IPS-15b (cell line): ENCODE measurements around the gene MGAT5B.

ENCODE experiments used
- H3K27me3 ChIP-seq: one replicate; pipeline ENCODE4 v1.6.1; 2013; ENCODE audit warnings: low read length; ENCODE audit not compliant: control insufficient read depth, insufficient read depth
- H3K36me3 ChIP-seq: one replicate; pipeline ENCODE4 v1.6.1; 2013; ENCODE audit warnings: low read length; ENCODE audit not compliant: control insufficient read depth, insufficient read depth
- H3K4me1 ChIP-seq: one replicate; pipeline ENCODE4 v1.6.1; 2013; ENCODE audit warnings: mild to moderate bottlenecking, low read length; ENCODE audit not compliant: control insufficient read depth, insufficient read depth
- H3K4me3 ChIP-seq: one replicate; pipeline ENCODE4 v1.5.1; 2013; ENCODE audit warnings: low read depth, low read length
- H3K9ac ChIP-seq: one replicate; pipeline ENCODE4 v1.6.1; 2013; ENCODE audit warnings: low read depth, mild to moderate bottlenecking, low read length
- H3K9me3 ChIP-seq: one replicate; pipeline ENCODE4 v1.6.1; 2013; ENCODE audit warnings: mild to moderate bottlenecking, low read length; ENCODE audit not compliant: control insufficient read depth, insufficient read depth

MGAT5B gene

GRCh38 chr17:76899414-76899813, 31.2 kb downstream of the MGAT5B start:
- Histone ChIP-seq H3K9ac (no peak overlapping the region), H3K9me3 (peaks cover 3% of the 10 kb centered on the region), H3K36me3 (peaks cover 2% of the 10 kb centered on the region), H3K4me1 (no peaks in the 10 kb centered on the region), H3K4me3 (no peak overlapping the region), H3K27me3 (no peaks in the 10 kb centered on the region)

DNA sequence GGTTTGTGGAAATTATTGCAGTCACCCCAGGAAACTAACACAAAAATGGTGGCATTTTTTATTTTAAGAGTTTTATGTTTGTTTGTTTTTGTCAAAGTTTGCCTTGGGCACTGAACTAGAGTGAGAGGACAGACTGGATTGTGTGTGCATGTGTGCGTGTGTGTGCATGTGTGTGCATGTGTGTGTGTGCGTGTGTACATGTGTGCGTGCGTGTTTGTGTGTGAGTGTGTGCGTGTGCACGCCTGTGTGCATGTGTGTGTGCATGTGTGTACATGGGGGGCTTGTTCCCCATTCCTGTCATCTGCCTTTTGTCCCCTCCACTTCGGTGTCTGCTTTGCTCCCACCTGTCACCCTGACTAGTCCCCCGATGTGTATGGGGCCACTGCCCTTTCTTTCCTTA, 32.5 kb downstream of the MGAT5B start:
- peaks cover 5% of the 10 kb centered on the region for H3K36me3 ChIP-seq
- no peaks in the 10 kb centered on the region for H3K27me3 ChIP-seq
- no peaks in the 10 kb centered on the region for H3K9me3 ChIP-seq
- H3K9ac ChIP-seq: no peak overlapping the region
- H3K4me3 ChIP-seq: no peak overlapping the region
- H3K4me1 ChIP-seq: no peaks in the 10 kb centered on the region

DNA sequence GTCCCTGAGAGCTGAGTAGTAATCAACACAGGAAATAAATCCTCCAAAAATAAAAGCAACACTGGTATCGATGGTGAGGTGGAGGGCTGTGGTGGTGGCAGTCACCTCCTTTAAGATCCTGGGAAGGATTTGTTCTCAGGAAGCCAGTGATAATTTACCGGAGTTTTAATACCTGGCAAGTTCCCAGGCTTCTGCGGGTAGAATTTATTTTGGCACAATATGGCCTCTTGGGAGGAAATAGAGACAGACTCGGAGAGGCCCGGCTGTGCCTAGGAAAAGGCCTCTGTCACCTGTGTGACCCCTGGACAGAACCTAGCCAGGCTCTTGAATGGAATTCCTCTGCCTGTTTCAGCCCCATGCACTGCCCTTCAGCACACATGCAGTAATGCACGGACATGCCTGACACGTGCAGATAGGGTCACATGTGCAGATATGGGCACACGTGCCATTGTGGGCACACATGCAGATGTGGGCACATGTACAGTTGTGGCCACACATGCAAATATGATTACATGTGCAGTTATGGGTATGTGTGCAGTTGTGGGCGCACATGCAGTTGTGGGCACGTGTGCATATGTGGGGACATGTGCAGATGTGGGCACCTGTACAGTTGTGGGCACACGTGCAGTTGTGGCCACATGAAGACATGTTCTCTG, 33.5 kb downstream of the MGAT5B start:
- Histone ChIP-seq H3K4me3 (no peak overlapping the region), H3K4me1 (no peaks in the 10 kb centered on the region), H3K27me3 (no peaks in the 10 kb centered on the region), H3K9me3 (no peaks in the 10 kb centered on the region), H3K9ac (no peak overlapping the region), H3K36me3 (peaks cover 5% of the 10 kb centered on the region)

- Histone ChIP-seq H3K36me3 (peaks cover 5% of the 10 kb centered on the region), H3K9me3 (no peaks in the 10 kb centered on the region), H3K4me3 (no peak overlapping the region), H3K9ac (no peak overlapping the region), H3K27me3 (no peaks in the 10 kb centered on the region), H3K4me1 (no peaks in the 10 kb centered on the region)
These were observed 34.3 kb downstream of the MGAT5B start for GRCh38 chr17:76902476-76902875.

- H3K4me1 ChIP-seq: no peaks in the 10 kb centered on the region
- no peak overlapping the region for H3K9ac ChIP-seq
- no peak overlapping the region for H3K4me3 ChIP-seq
- H3K9me3 ChIP-seq: no peaks in the 10 kb centered on the region
- no peaks in the 10 kb centered on the region for H3K27me3 ChIP-seq
- H3K36me3 ChIP-seq: peaks cover 5% of the 10 kb centered on the region
These were observed 35.4 kb downstream of the MGAT5B start for GRCh38 chr17:76903631-76904030.

GRCh38 chr17:76904116-76904515, 35.9 kb downstream of the MGAT5B start:
- H3K9me3 ChIP-seq: no peaks in the 10 kb centered on the region
- H3K9ac ChIP-seq: no peak overlapping the region
- no peaks in the 10 kb centered on the region for H3K4me1 ChIP-seq
- no peak overlapping the region for H3K4me3 ChIP-seq
- H3K36me3 ChIP-seq: peaks cover 5% of the 10 kb centered on the region
- no peaks in the 10 kb centered on the region for H3K27me3 ChIP-seq

- Histone ChIP-seq H3K27me3 (no peaks in the 10 kb centered on the region), H3K4me1 (peaks cover 5% of the 10 kb centered on the region), H3K9me3 (no peaks in the 10 kb centered on the region), H3K9ac (no peak overlapping the region), H3K36me3 (peaks cover 5% of the 10 kb centered on the region), H3K4me3 (no peak overlapping the region)
These were observed 36.8 kb downstream of the MGAT5B start for GRCh38 chr17:76905036-76905435.

DNA sequence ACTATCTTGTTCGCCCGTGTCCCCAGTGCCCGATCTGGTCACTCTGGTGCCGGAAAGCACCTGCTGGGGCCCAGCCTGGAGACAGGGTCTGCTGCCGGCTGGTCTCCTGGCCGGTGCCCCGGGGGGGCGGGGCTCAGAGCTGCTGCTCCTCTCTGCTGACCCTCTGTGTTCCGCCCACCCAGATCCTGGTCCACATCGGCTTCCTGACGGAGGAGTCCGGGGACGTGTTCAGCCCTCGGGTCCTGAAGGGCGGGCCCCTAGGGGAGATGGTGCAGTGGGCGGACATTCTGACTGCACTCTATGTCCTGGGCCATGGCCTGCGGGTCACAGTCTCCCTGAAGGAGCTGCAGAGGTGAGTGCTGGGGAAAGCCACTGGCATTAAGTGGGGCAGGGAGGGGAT, 37.6 kb downstream of the MGAT5B start:
- no peak overlapping the region for H3K9ac ChIP-seq
- H3K27me3 ChIP-seq: no peaks in the 10 kb centered on the region
- H3K4me1 ChIP-seq: peaks cover 5% of the 10 kb centered on the region
- no peaks in the 10 kb centered on the region for H3K9me3 ChIP-seq
- peaks cover 5% of the 10 kb centered on the region for H3K36me3 ChIP-seq
- H3K4me3 ChIP-seq: no peak overlapping the region

DNA sequence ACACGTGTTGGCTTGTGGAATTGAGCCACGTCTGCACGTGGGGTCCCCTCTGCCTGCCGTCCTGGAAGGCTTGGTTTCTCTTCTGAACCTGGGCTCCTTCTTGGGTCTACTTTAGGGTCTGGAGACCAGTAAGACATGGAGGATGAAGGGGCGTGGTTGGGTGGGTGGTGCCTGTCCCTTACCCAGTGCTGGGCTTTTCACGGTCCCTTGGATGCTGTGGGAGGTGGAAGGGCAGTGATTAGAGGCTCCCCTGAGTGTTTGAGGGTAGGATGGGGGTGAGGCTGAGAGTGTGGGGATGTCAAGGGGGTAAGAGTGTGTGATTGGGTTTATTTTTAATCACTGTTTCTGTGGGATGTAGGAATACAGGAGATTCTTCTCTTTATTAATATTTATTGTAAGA, 38.3 kb downstream of the MGAT5B start:
- Histone ChIP-seq H3K9ac (no peak overlapping the region), H3K4me1 (peaks cover 5% of the 10 kb centered on the region), H3K36me3 (peaks cover 5% of the 10 kb centered on the region), H3K27me3 (no peaks in the 10 kb centered on the region), H3K9me3 (no peaks in the 10 kb centered on the region), H3K4me3 (no peak overlapping the region)

DNA sequence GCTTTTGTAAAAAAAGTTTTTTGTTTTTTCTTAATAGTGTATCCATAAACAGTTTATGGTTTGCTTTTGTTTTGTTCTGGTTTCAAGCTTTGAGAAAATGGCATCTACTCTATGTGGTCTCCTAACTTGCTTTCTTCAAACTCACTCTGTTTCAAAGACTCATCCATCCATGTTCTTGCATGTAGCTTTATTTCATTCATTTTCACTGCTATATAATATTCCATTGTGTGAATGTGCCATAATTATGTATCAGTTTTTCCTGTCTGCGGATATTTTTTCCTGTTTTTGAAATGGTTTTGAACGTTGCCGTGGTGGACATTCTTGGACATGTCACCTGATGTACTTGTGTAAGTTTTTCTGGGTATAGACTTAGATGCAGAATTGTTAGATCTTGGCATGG, 39.1 kb downstream of the MGAT5B start:
- no peaks in the 10 kb centered on the region for H3K9me3 ChIP-seq
- H3K9ac ChIP-seq: no peak overlapping the region
- no peaks in the 10 kb centered on the region for H3K27me3 ChIP-seq
- H3K4me3 ChIP-seq: no peak overlapping the region
- H3K4me1 ChIP-seq: peaks cover 5% of the 10 kb centered on the region
- H3K36me3 ChIP-seq: peaks cover 5% of the 10 kb centered on the region

GRCh38 chr17:76909971-76910760, 42.0 kb downstream of the MGAT5B start:
- H3K36me3 ChIP-seq: peaks cover 2% of the 10 kb centered on the region
- no peak overlapping the region for H3K4me3 ChIP-seq
- H3K9me3 ChIP-seq: no peaks in the 10 kb centered on the region
- no peaks in the 10 kb centered on the region for H3K27me3 ChIP-seq
- H3K4me1 ChIP-seq: peaks cover 5% of the 10 kb centered on the region
- no peak overlapping the region for H3K9ac ChIP-seq
